Non-pigmented ciliary epithelial cell (primary cell): ENCODE data around the gene GPAM.

ENCODE experiments used
- DNase-seq: peaks from one replicate; pipeline ENCODE4 v3.0.0-alpha.2; 2010; ENCODE audit warnings: low read depth

The GPAM gene

GRCh38 chr10:112184052-112184371, 447 bp upstream of the GPAM start:
- no peak for DNase-seq

- DNase-seq: no peak
Observed at GRCh38 chr10:112182784-112183328, 709 bp downstream of the GPAM start.

GRCh38 chr10:112177247-112177646, 6.3 kb downstream of the GPAM start:
- no peak for DNase-seq

GRCh38 chr10:112176543-112176942, 7.0 kb downstream of the GPAM start:
- DNase-seq: no peak

- no peak for DNase-seq
Observed at GRCh38 chr10:112175409-112175808, 8.2 kb downstream of the GPAM start.

DNA sequence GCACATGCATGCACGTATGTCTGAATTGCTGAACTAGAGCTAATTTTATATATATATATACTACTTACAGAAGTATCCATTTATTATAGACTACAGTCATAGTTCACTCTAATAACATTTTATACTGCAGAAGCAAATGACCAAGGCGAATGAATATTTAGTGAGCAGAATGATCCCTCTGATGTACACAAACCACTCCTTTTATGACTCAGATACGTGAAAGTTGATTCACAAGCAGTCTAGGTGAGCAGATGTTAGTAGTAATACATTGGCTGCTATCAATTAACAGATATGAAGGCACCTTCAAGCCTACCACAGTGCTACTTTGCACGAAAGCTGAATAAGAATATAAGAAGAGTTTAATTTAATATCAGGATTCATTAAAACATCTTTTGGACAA, 10.4 kb downstream of the GPAM start:
- DNase-seq: no peak

DNA sequence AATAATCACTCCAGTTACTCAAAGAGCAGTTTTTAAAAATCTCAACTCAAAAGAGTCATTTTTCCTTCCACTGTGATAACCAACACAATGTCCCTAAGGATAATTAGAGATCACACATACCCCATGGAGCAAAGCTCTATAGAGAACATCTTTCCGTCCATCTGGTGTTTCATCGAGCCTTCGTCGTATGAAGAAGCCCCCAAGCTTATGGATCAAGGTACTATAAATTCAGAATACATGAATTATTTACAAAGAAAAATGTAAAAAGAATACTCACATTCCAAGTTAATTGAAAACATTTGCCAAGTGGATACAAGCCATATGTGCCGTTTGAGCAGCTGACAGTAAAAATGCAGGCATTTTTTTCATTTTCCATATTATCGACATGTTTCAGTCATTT, 14.8 kb downstream of the GPAM start:
- DNase-seq: no peak

GRCh38 chr10:112166800-112167199, 16.8 kb downstream of the GPAM start:
- DNase-seq: no peak

GRCh38 chr10:112161757-112162518, 21.6 kb downstream of the GPAM start:
- no peak for DNase-seq

DNA sequence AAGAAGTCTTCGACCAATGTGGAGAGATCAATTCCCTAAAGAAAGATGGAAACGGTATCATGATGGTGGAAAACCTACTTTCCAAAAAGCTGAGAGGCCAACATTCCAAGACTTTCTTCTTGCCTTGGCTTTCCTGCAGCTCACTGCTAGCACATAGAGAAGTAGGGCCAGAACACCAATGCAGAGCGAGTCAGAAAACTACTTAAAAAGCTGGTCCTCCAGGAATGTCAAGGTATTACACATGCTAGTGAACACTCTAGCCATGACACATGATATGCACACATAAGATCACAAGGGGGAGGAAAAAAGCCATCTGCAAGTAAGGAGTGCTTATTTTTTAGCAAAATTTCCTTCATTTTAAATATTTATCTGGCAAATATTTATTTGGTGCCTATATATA, 22.7 kb downstream of the GPAM start:
- DNase-seq: no peak

GRCh38 chr10:112159469-112159868, 24.1 kb downstream of the GPAM start:
- DNase-seq: no peak

DNA sequence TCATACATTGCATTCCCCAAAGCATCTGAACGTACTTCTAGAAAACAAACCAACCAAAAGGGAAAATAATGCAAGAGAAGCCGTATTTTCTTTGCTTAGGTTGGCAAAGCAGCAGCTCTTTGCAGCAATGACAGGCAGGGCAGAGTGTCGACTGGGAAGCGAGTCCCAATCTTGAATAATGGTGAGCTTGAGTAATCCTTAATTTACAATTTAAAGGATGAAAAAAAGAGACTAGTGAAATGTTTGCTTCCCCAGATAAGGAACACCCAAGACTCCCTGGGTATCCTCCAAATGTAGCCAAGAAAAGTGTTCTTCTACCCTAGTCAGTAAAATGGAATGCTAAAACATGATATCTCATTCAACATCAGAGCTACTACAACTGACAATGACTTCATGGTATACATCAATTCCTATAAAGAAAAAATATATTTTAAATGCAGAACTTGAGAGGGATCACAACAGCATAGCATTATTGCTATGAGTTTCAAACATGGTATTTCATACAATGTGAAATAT, 32.0 kb downstream of the GPAM start:
- no peak for DNase-seq

- no peak for DNase-seq
Observed at GRCh38 chr10:112148331-112148730, 35.2 kb downstream of the GPAM start.

DNA sequence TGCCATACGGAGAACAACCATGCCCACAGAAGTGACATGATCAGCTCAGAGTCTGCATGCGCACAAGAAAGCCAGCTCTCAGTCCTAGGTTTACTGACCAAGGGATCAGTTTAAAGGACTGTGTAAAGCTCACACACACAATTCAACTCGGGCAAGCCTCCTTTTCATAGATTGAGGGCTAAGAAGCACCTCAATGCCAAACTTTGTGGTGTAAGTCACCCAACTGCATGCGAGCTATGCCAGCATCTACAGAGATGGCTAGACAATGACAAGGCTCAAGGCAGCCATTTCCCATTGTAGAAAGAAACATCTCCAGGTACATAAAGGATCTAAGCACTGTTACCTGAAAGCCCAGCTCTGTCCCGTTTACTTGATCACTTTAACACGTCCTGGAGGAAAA, 36.8 kb downstream of the GPAM start:
- no peak for DNase-seq

DNA sequence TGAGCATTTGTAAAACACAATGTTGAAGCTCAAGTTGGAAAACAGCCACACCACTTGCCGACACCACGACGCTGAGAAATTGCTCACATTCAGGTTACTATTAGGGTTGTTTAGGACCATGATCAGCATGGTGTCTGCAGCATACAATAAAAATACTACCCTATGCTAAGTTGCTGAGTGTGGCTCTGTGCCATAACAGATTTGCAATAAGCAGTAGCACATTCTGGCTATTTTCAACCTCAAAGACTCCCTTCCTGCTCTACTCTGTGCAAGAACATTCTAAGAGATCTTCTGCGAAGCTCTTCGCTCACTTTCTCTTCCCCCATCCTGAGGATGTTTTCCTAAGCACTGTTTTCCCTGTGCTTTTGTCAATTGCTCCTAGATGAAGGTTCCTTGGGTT, 38.3 kb downstream of the GPAM start:
- no peak for DNase-seq

DNA sequence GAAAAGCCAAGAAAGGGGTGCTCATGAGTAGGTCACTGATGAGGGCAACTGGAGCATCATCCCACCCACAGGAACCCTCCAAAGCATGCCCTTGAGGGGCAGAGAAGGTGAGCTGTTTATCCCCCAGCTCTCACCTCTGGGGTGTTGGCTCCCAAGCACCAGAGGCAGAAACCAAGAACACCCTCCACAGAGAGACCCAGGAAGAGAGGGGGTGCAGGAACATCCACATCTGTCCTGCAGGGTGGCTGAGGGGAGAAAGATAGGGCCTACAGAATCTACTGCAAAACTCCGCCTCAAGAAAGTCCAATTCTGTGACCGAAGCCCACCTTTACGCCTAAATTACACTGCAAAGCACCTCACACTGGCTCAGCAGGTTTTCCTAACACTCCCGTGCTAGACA, 40.1 kb downstream of the GPAM start:
- no peak for DNase-seq

DNA sequence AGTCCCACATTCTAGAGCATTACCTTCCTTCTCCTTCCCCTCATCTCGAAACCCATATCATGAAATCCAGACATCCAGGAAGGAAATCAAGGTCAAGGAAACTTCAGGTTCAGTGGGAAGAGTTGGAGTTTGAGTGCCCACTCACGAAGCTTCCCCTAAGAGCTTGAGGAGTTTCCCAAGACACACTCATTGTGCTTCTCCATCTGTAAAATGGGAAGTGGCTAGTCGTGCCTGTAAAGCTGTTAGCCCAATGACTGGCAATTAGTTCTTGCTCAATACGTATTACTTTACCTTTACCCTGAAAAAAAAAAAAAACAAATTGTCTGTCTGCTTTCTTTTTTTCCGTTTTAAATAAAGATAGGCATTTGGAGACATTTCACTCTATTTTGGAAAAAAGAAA, 42.3 kb downstream of the GPAM start:
- no peak for DNase-seq

DNA sequence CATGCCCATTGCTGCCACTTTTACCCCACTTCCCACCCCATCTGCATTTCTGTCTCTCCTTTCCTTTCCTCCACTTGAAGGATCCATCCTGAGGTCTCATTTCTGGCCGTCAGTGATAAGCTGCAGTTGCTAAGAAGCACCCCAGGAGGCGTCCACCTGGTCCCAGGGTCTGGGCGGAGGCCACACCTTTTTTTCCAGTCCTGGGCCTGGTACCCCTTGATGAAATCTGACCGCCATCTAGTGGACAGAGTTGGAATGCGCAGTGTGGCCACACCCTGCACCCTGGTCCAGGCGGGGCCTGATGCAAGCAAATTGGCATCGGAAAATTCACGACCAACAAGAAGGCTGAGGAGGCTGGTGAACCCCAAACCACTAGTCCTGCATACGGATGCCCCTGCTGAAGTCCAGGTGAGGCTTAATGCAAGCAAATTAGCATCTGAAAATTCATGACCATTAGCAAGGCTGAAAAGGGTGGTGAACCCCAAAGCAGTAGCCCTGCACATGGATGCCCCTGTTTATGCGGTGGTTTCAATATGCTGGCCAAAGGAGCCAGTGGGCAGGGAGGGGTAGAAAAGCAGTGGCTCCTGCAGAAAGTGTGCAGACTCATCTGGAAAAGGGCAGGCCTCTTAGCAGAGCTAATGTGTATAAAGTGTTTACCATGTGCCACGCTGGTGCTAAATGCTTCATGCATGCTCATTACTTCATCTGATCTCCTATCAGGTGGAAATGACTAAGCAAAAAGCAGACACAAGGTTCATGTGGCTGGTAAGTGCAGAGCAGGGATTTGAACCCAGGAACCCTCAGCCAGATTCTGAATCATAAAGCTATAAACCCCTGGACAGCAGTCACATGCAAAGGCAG, 43.2 kb downstream of the GPAM start:
- DNase-seq: no peak

- no peak for DNase-seq
Observed at GRCh38 chr10:112139176-112139575, 44.4 kb downstream of the GPAM start.

DNA sequence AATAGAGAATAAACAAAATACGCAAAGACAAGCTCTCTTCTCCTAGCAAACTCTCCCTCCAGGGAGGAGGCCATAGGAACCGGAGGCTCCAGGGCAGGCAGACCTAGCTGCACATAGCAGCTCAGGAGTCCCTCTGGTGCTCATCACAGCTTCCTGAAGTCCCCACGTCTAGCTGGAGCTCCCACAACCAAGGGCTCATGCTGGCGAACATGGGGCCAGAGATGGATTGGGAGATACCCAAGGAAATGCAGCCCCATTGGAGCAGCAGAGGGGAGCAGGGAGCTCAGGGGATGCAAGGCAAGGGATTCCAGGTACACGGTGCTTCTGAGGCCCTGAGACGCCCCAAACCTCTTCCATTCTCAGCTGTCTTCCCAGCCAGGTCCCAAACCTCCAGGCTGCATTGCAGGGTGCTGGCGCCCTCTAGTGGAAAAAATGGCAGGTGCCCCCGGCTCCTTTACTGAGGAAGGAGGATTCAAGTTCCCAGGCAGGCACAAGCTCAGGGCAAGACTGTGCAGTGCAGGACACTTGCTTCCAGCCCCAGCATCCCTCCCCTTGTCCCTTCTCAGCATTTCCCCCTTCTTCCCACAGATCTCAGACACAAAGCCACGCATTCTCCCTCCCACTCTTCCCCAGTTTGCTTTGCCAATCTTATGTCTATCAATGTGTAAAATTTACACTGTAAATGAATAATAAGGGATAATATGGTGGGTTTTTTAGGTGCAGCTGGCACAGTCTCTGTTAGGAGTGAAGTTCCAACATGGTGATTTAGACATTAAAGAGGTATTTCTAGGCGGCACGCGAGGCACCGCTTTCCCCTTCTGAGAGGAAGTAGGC, 46.2 kb downstream of the GPAM start:
- no peak for DNase-seq

DNA sequence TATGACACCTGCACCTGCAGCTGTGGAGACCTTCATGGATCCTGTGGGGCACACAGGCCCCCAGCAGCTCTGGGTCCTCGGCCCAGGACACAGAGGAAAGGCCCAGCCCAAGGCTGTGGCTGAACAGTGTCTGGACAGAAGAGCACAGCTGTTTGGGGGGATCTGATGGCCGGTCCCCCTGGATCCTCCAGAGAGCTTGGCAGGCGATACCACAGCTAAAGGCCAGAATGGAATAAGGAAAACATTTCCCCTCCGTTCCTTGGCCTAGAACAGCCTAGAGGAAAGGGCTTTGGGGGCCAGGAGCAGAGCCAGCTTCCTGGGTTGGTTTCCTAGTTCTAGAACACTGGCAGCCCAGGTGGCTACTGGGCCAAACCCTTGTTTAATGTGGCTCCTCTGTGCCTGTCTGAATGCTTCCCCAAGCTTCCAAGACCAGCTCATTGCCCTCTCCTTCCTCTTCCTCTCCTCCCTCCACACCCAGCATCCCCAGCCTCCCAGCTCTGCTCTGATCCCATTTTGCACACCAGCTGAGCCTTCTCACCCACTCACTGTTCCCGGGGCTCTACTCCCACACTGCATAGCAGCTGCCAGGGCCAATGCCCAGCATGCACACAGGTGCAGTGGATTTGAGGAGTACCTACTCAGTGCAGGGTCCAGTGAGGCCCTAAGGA, 46.9 kb downstream of the GPAM start:
- DNase-seq: no peak

DNA sequence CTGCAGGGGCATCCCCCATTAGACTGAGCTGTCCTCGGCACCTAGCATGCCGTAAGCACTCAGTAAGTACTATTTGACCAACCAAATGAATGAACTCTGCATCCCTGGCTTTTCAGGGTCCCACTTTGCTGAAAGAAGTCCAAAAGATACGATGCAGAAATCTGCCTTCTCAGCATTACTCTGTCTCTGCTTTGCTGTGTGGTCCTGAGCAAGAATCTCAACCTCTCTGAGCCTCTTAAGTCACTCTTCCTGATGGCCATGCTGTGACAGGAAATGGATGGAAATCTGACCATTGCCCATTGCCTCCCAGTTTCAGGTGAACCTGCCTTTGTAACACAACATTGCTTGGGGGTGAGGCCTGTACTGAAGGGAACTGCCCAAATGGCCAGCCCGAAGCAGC, 48.0 kb downstream of the GPAM start:
- DNase-seq: no peak
